Pancreas (tissue), 8 donors: ENCODE results near the gene AFF3. TPM values are rescaled to one million over a fixed set of nuclear protein-coding genes. Genes with fewer than 3 reads are reported as not detected.

Experiments
- polyA plus RNA-seq, 2 donors: library from polyadenylated mRNA; stranded (reverse); fragments of 200-250 nt; gene quantifications; one replicate each; pipeline ENCODE4 v1.2.3, GENCODE V29; 2013
- total RNA-seq, 6 donors: library from RNA; stranded (reverse); fragmentation: NEBNext Ultra II Directional in 4 of 6; extraction: Animal tissue kit (Norgen Biotek cat#: 25700) in 4 of 6; gene quantifications; one replicate each; pipeline versions ENCODE4 v1.2.1 to v1.2.4, GENCODE V29; 2021 to 2023
- donor health status: healthy with polysubstance abuse.
- donor health status: DM: no; HTN: no; CAD: no; lungs with moderate emphysema.
- donor health status: DM: no; HTN: no; CAD: no.
- donor health status: Bipolar disorder and iron deficiency.
- donor health status: DM: yes; HTN: yes; CAD: no.
- donor health status: DM: no; HTN: no; CAD: no.
- donor health status: DM: no; HTN: no; CAD: no.
- donor health status: DM: yes; HTN: yes; CAD: no.

The AFF3 gene
- total and polyA plus RNA-seq, 8 donors = 0.19 to 1.1 (median 0.54) TPM

Other genes with a start within 250 kb of the AFF3 start
- 1 to 10 TPM; 5.3 to 7.1 (median 6.8) TPM for gene LONRF2, start 179.9 kb upstream of the AFF3 start, total RNA-seq
- gene LONRF2, start 179.9 kb upstream of the AFF3 start, polyA plus RNA-seq = 1 to 10 TPM; 2.0 to 4.6 TPM